ENCODE data around the gene CD83. TPM values are rescaled to one million over a fixed set of nuclear protein-coding genes. Genes with fewer than 3 reads are reported as not detected.

The CD83 gene
- total and polyA plus RNA-seq, 2 of the 8 experiments (the other 6 are each of a cell fraction or from before 2014, with no cell fraction given) = 4.6 to 8.5 TPM

DNA sequence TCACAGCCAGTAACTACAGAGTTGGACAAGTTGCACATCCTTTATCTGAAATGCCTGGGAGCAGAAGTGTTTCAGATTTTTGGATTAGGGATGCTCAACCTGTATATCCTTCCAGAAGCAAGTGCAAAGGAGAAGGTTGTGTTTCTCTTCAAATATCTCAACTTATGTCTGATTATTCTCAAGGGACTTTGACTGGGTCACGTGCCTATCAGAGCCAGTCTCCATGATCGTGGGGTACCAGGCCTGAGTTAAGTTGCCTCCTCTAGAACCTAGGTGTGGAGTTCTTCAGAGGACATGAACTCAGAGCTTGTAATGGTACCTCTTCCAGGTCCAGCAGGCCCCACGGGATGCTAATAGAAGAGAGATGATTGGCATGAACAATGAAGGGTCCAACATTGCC lies 7.8 kb downstream of the CD83 start:
- Histone ChIP-seq H4K5ac (ENCODE audit: insufficient read length, low read depth, low read length) (no peak overlapping the region), H2AK5ac (ENCODE audit: low read depth, low read length) (no peak overlapping the region), H3K56ac (replicated peaks; ENCODE audit: insufficient read length, low read depth, low read length) (no peak overlapping the region), H2BK15ac (ENCODE audit: low read length) (no peak overlapping the region), H3K4ac (replicated peaks; ENCODE audit: insufficient read length, low read depth, low read length) (no peak overlapping the region), H3K23ac (ENCODE audit: insufficient read length) (no peak overlapping the region), H4K91ac (replicated peaks; ENCODE audit: insufficient read length, low read length) (no peak overlapping the region), H3K9me3 (ENCODE audit: insufficient read depth in 2 of 2, low read depth in 1 of 2, low read length in 1 of 2) (no peaks in the 10 kb centered on the region), H2BK20ac (ENCODE audit: low read length) (no peak overlapping the region), H3K14ac (ENCODE audit: insufficient read length) (no peak overlapping the region), H2AFZ (ENCODE audit: low read length) (no peak overlapping the region), H3K4me1 (replicated peaks in 1 of 4; ENCODE audit: control insufficient read depth in 3 of 4, insufficient read depth in 4 of 4, low read length in 3 of 4) (peaks cover 4 to 19% (median 16%) of the 10 kb centered on the region in 4 experiments), H3K9ac (replicated peaks in 1 of 4; ENCODE audit: extremely low read depth in 1 of 4, low read depth in 3 of 4, low read length in 3 of 4) (no peak overlapping the region), H2BK120ac (replicated peaks; ENCODE audit: low read depth, low read length) (no peak overlapping the region), H3K36me3 (ENCODE audit: control insufficient read depth in 2 of 4, insufficient read depth in 4 of 4, low read length in 3 of 4) (no peaks in the 10 kb centered on the region), H4K20me1 (replicated peaks in 1 of 2; ENCODE audit: control insufficient read depth in 1 of 2, insufficient read depth in 2 of 2, low read length in 2 of 2) (no peaks in the 10 kb centered on the region), H3K27ac (ENCODE audit: low read depth, low read length) (no peak overlapping the region), H2BK5ac (ENCODE audit: low read depth, low read length) (no peak overlapping the region), H2BK12ac (ENCODE audit: low read depth, low read length) (no peak overlapping the region), H3K18ac (ENCODE audit: extremely low read depth, low read length) (no peak overlapping the region), H3K4me3 (ENCODE audit: extremely low read depth in 1 of 4, insufficient read depth in 2 of 4, low read depth in 3 of 4, low read length in 4 of 4) (no peak overlapping the region), H4K8ac (ENCODE audit: extremely low read depth, insufficient read depth, low read length) (no peak overlapping the region), H3K4me2 (ENCODE audit: insufficient read depth in 1 of 2, low read depth in 2 of 2, low read length in 2 of 2) (no peak overlapping the region), H3K27me3 (replicated peaks in 1 of 4; ENCODE audit: control insufficient read depth in 3 of 4, extremely low read depth in 1 of 4, insufficient read depth in 3 of 4, low read length in 3 of 4) (no peaks in the 10 kb centered on the region), H3K79me2 (ENCODE audit: control insufficient read depth in 1 of 2, insufficient read depth in 2 of 2, low read length in 2 of 2) (no peaks in the 10 kb centered on the region), H3K23me2 (ENCODE audit: low read depth, low read length) (no peaks in the 10 kb centered on the region; the same call in 1 of the 2 replicates), H3K79me1 (ENCODE audit: low read depth, low read length) (no peaks in the 10 kb centered on the region)
- POLR2A ChIA-PET (ENCODE audit: partially characterized antibody) = no interaction called here
- WGBS, 2 experiments (ENCODE audit: extremely low coverage in 1 of 2, insufficient coverage in 1 of 2, insufficient read length in 1 of 2, insufficient replicate concordance in 2 of 2, low coverage in 1 of 2, low lambda C conversion rate in 2 of 2, missing lambda C conversion rate in 1 of 2) = 92% methylated on average over 3 of the region's 3 CpGs; no CpG with 5 or more reads in 1 of the 2 experiments
- TF ChIP-seq JUN (IDR thresholded peaks at IDR 0.05; ENCODE audit: low read depth, low read length) = no peak
- no peak for TF ChIP-seq HDAC2 (IDR thresholded peaks at IDR 0.05; ENCODE audit: borderline replicate concordance in 1 of 2, low read depth in 2 of 2, low read length in 2 of 2)
- no peak for TF ChIP-seq KDM5A (IDR thresholded peaks at IDR 0.05; ENCODE audit: low read length)
- TF ChIP-seq PHF8 (conservative IDR thresholded peaks at IDR 0.05; ENCODE audit: low read depth, low read length) = no peak
- no peak for TF ChIP-seq YY1 (IDR thresholded peaks at IDR 0.05; ENCODE audit: low read depth, low read length)
- no peak for TF ChIP-seq JUND (IDR thresholded peaks at IDR 0.05; ENCODE audit: low read length)
- no peak for TF ChIP-seq CHD2 (IDR thresholded peaks at IDR 0.05; ENCODE audit: low read length)
- no peak for TF ChIP-seq POLR2A (IDR thresholded peaks at IDR 0.05; ENCODE audit: control extremely low read depth in 1 of 2, low read depth in 2 of 2, low read length in 2 of 2)
- no peak for TF ChIP-seq KDM1A (IDR thresholded peaks at IDR 0.05; ENCODE audit: borderline replicate concordance, low read length)
- TF ChIP-seq HDAC6 (IDR thresholded peaks at IDR 0.05; ENCODE audit: low read depth, low read length) = no peak
- TF ChIP-seq ZNF274 (IDR thresholded peaks at IDR 0.05; ENCODE audit: borderline replicate concordance, extremely low read depth, low read length) = no peak
- no peak for TF ChIP-seq CHD1 (IDR thresholded peaks at IDR 0.05; ENCODE audit: low read depth, low read length)
- TF ChIP-seq, protein P1, sequence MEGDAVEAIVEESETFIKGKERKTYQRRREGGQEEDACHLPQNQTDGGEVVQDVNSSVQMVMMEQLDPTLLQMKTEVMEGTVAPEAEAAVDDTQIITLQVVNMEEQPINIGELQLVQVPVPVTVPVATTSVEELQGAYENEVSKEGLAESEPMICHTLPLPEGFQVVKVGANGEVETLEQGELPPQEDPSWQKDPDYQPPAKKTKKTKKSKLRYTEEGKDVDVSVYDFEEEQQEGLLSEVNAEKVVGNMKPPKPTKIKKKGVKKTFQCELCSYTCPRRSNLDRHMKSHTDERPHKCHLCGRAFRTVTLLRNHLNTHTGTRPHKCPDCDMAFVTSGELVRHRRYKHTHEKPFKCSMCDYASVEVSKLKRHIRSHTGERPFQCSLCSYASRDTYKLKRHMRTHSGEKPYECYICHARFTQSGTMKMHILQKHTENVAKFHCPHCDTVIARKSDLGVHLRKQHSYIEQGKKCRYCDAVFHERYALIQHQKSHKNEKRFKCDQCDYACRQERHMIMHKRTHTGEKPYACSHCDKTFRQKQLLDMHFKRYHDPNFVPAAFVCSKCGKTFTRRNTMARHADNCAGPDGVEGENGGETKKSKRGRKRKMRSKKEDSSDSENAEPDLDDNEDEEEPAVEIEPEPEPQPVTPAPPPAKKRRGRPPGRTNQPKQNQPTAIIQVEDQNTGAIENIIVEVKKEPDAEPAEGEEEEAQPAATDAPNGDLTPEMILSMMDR (IDR thresholded peaks at IDR 0.05; ENCODE audit: control extremely low read depth in 1 of 3, insufficient read depth in 1 of 3, low read depth in 1 of 3, low read length in 3 of 3) = no peak
- CTCF ChIA-PET (ENCODE audit: partially characterized antibody) = interaction anchor here (1.1 to 3.7 kb wide), 2 partner anchors 16 to 19 kb away, joined by 3 to 15 read pairs; no protein-coding TSS in a partner anchor
- FAIRE-seq (no peak), DNase-seq (ENCODE audit: low read depth in 1 of 2, low spot score in 2 of 2) (no peak)
